H1 (cell line): ENCODE data around the gene TPRN. TPM values are rescaled to one million over a fixed set of nuclear protein-coding genes. Genes with fewer than 3 reads are reported as not detected.

Experiments
- CTBP2 ChIP-seq: IDR thresholded peaks from 2 replicates; pipeline ENCODE4 v1.7.0; 2011; ENCODE audit warnings: borderline replicate concordance, mild to moderate bottlenecking, moderate library complexity, mixed read lengths, low read length; ENCODE audit not compliant: insufficient read depth, insufficient read length
- SIRT6 ChIP-seq: IDR thresholded peaks from one replicate; pipeline ENCODE4 v1.7.1; 2012; ENCODE audit warnings: low read length, inconsistent platforms
- polyA plus RNA-seq, 7 experiments: library from polyadenylated mRNA; depleted of rRNA in 3 of 7; stranded (reverse) in 5 of 7; unstranded in 2 of 7; fragments of >200 nt in 5 of 7; fragments of 200-250 nt in 2 of 7; gene quantifications; 1 replicate in 5 of 7; 2 replicates in 1 of 7; 4 replicates in 1 of 7; pipeline versions ENCODE4 v1.2.1 to v1.2.3, GENCODE V29; 2011 to 2013; ENCODE audit warnings: missing spikeins in 2 of 7, mixed read lengths in 2 of 7
- total RNA-seq: library from RNA; stranded (reverse); fragmentation: NEBNext Ultra II Directional; extraction: Animal tissue kit (Norgen Biotek cat#: 25700); gene quantifications from 2 replicates; pipeline ENCODE4 v1.2.1, GENCODE V29; 2021
- TF ChIP-seq, protein P1 (sequence below): IDR thresholded peaks from 2 replicates; pipeline ENCODE4 v1.6.1; 2011; ENCODE audit warnings: low read depth, mild to moderate bottlenecking, low read length; ENCODE audit not compliant: insufficient read depth

TPRN gene
- total and polyA plus RNA-seq, 2 of the 8 experiments (the other 6 are each of a cell fraction or from before 2014, with no cell fraction given), result 9.7 to 23.2 TPM

DNA sequence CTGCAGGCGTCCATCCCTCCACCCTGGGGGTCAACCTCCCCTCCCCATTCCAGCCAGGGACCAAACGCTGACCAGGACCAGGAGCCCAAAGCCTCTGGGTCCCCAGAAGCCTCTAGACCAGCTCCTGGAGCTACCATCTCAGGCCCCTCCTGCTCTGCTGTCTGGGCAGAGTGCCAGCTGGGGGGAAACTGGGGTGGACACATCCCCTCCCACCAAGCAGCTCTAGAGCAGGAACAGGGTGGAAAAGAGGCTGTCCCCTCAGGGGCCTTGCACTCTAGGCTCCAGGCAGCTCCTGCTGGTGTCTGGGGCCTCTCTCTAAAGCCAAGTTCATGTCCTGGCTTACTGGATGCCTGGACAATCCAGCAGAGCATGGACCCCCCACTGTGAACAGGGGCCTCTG, 7.7 kb downstream of the TPRN start (continued):
- no peak for TF ChIP-seq CTBP2
- TF ChIP-seq, protein P1, sequence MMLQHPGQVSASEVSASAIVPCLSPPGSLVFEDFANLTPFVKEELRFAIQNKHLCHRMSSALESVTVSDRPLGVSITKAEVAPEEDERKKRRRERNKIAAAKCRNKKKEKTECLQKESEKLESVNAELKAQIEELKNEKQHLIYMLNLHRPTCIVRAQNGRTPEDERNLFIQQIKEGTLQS, result no peak
- no peak for TF ChIP-seq SIRT6
